Cardiac fibroblast (primary cell): ENCODE measurements around the gene LIF.
A peak's percentile ranks its signal among the peaks of the same experiment; 100 is the strongest.

ENCODE experiments used
- DNase-seq, 2 donors: peaks; one replicate each; pipeline versions ENCODE4 v3.0.0 to v3.0.0-alpha.2; 2010; ENCODE audit warnings: low read depth in 2 of 2
- H3K4me3 ChIP-seq, 2 donors: replicated peaks in 1 of 2; 1 replicate in 1 of 2; 2 replicates in 1 of 2; pipeline ENCODE4 v1.5.1; 2011; ENCODE audit warnings: low read depth in 2 of 2, low read length in 2 of 2, mild to moderate bottlenecking in 2 of 2, moderate library complexity in 1 of 2
- TF ChIP-seq, protein P1 (sequence below): IDR thresholded peaks from one replicate; pipeline ENCODE4 v1.5.1; 2011; ENCODE audit warnings: low read depth, mild to moderate bottlenecking, low read length, inconsistent platforms

The LIF gene

DNA sequence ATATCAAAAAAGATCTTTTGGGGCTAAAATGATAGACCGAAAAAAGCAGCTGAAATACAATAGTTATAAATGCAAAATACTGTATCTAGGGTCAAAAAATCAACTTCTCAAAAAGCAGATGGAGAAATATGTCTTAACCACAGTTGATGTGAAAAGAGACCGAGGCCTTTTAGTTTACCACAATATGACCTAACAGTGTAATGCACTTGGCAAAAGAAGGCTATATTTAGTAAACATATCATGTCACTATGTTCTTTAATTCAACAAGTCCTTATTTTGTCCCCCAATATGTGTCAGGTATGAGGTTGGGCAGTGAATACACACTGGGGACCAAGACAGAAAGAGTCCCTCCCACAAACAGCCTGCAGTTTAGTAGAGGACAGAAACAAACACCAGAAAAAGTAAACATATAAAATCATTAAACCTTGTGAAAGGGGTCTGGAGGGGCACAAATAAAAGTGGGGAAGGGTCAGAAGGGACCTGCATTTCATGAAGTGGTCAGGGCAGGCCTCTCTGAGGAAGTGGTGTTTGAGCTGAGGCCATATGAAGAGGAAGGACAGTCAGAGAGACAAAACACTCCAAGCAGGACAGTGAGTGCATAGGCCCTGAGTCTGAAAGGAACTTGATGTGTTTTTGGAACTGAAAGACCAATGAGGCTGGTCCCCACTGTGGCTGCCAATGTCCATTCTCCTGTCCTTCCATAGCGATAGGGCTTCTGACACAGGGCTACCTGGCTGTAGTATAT lies 53.4 kb downstream of the LIF start:
- DNase-seq, result no peak
- TF ChIP-seq, protein P1, sequence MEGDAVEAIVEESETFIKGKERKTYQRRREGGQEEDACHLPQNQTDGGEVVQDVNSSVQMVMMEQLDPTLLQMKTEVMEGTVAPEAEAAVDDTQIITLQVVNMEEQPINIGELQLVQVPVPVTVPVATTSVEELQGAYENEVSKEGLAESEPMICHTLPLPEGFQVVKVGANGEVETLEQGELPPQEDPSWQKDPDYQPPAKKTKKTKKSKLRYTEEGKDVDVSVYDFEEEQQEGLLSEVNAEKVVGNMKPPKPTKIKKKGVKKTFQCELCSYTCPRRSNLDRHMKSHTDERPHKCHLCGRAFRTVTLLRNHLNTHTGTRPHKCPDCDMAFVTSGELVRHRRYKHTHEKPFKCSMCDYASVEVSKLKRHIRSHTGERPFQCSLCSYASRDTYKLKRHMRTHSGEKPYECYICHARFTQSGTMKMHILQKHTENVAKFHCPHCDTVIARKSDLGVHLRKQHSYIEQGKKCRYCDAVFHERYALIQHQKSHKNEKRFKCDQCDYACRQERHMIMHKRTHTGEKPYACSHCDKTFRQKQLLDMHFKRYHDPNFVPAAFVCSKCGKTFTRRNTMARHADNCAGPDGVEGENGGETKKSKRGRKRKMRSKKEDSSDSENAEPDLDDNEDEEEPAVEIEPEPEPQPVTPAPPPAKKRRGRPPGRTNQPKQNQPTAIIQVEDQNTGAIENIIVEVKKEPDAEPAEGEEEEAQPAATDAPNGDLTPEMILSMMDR, result no peak
- no peak overlapping the region for H3K4me3 ChIP-seq

DNA sequence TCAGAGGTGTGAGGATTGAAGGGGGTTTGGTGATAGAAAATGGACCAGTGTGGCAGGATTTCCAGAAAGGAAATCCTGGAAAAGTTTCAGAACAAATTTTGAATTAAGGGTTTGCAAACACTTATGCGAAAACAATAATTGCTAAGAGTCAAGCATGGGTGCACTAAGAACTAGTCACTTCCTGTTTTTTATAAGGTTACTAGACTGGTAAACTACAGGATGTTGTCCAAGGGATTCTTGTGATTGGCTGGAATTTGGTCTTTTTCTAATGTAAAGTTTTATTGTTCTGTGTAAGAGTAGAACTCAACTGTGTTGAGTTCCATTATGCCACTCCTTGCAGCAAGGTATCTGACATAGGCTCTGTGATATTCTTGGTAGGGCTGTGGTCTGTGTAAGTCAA lies 54.1 kb downstream of the LIF start:
- peak in 1 of 2 donors; percentile 48 for DNase-seq

DNA sequence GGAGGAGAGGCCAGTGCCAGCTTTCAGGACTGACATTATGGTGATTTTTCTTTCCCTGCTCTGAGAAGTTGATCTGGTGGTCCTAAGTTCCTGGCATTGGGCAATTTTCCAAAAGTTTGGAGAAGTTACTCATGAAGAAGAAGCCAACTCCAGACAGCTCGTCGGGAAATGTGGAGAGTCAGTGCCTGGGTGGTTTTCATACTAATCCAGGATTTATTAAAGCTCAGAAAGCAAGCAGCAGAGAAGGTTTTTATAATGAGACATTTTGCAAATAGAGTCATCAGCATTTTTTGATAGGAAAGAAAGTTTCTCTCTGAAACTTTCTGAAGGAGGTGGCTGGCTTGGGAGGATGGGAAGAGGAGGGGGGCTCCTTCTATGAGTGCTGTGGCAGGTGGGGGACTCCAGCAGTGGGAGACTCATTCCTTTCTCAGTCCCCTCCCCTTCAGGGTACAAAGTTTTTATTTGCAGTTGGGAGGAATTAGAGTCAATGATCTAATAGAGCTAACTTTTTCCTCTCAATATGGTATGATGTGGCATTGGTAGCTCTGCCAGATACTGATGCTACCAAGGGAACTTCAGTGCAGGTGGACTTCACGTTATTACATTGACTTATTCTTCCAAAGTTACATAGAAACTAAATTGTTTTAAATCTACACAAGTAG lies 55.4 kb downstream of the LIF start:
- no peak overlapping the region for H3K4me3 ChIP-seq
- no peak for DNase-seq
- TF ChIP-seq, protein P1, result no peak

More for the DNA sequence above, 54.1 kb downstream of the LIF start:
- TF ChIP-seq, protein P1, result no peak
- H3K4me3 ChIP-seq, result no peak overlapping the region

DNA sequence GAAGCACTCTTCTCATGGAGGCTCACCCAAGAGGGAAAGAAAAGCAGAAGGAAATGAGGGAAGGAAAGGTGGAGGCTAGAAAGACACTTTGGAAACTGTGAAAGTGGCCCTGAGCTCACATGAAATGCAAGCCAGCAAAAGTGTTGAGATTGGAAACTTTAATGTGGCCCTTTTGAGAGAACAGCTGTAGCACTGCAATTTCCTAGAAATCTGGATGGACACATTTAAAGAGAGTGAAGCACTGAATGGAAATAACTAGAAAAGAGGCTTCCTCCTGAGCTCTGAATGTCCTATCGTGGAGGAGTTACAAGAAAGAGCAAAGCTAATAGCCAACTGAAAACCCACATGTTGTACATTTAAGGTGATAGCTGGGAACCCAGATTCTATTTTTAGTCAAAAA lies 56.0 kb downstream of the LIF start:
- no peak overlapping the region for H3K4me3 ChIP-seq
- no peak for DNase-seq
- TF ChIP-seq, protein P1, result no peak
